Mammary epithelial cell (primary cell): ENCODE measurements around the gene LRRC25.

Experiments used
- CTCF ChIP-seq, 2 donors: IDR thresholded peaks in 1 of 2; conservative IDR thresholded peaks in 1 of 2; 2 replicates each; pipeline ENCODE4 v1.5.1; 2011 to 2012; ENCODE audit warnings: inconsistent platforms in 2 of 2, low read length in 2 of 2, mild to moderate bottlenecking in 2 of 2, control low read depth in 1 of 2, low read depth in 1 of 2; ENCODE audit not compliant: insufficient read depth in 1 of 2; ENCODE audit errors: extremely low read depth in 1 of 2
- EZH2 ChIP-seq: IDR thresholded peaks from 2 replicates; pipeline ENCODE4 v1.6.1; 2012; ENCODE audit warnings: low read length, inconsistent platforms, borderline replicate concordance

DNA sequence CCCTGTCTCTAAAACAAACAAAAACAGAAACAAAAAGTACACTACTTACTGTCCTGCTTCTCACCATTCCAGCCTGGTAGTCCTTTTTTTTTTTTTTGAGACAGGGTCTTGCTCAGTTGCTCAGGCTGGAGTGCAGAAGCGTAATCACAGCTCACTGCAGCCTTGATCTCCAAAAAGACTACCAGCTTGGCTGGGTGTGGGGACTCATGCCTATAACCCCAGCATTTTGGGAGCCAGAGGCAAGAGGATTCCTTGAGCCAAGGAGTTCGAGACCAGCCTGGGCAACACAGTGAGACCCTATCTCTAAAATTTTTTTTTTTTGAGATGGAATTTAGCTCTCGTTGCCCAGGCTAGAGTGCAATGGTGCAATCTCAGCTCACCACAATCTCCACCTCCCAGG lies 16.6 kb downstream of the LRRC25 start:
- TF ChIP-seq CTCF (conservative IDR thresholded peaks at IDR 0.05 in 1 of 2, IDR thresholded peaks at IDR 0.05 in 1 of 2; ENCODE audit: extremely low read depth in 1 of 2, insufficient read depth in 1 of 2, low read depth in 1 of 2, low read length in 2 of 2) (no peak), EZH2 (no peak)
